C4-2B (cell line): Measurements from ENCODE around the gene CYP4F11.

Experiments
- ZFX ChIP-seq: fragments of 450-650 bp; IDR thresholded peaks from 2 replicates; pipeline ENCODE4 v1.6.1; 2017
- TF ChIP-seq, protein P1 (sequence below): fragments of 450-650 bp; conservative IDR thresholded peaks from 2 replicates; pipeline ENCODE4 v1.5.1; 2017; ENCODE audit warnings: mild to moderate bottlenecking

DNA sequence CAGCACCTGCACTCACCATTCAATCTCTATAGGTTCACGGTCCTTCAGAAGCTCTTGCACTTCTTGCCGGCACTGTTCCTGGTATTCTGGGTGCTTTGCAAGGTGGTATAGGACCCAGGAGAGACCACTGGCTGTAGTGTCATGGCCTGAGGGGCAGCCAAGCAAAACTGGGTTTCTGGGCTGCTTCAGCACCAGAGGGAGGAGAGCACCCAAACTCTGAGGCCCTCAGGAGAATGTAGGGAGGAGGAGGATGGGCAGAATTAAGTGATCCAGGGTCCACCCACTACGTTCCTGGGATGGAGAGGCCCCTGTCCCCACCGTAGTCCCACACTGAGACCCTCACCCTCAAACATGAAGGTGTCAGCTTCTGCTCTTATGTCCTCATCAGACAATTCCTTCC is 12.3 kb downstream of the CYP4F11 start:
- TF ChIP-seq, protein P1, sequence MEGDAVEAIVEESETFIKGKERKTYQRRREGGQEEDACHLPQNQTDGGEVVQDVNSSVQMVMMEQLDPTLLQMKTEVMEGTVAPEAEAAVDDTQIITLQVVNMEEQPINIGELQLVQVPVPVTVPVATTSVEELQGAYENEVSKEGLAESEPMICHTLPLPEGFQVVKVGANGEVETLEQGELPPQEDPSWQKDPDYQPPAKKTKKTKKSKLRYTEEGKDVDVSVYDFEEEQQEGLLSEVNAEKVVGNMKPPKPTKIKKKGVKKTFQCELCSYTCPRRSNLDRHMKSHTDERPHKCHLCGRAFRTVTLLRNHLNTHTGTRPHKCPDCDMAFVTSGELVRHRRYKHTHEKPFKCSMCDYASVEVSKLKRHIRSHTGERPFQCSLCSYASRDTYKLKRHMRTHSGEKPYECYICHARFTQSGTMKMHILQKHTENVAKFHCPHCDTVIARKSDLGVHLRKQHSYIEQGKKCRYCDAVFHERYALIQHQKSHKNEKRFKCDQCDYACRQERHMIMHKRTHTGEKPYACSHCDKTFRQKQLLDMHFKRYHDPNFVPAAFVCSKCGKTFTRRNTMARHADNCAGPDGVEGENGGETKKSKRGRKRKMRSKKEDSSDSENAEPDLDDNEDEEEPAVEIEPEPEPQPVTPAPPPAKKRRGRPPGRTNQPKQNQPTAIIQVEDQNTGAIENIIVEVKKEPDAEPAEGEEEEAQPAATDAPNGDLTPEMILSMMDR: no peak
- TF ChIP-seq ZFX: no peak
